Common myeloid progenitor, CD34-positive (primary cell): ENCODE results near the gene PKDCC.

Source experiments
- CTCF ChIA-PET: fragments of 350-600 bp; sonication (Branson Sonifier 250); formaldehyde crosslinking; loops from one replicate; lab custom pipeline; 2021; ENCODE audit warnings: antibody characterized with exemption; lab: Charles Lee
- POLR2A ChIA-PET: fragments of 350-600 bp; sonication (Branson Sonifier 250); formaldehyde crosslinking; loops from one replicate; lab custom pipeline; 2021; ENCODE audit warnings: antibody characterized with exemption; lab: Charles Lee
- DNase-seq, 3 donors: peaks; one replicate each; pipeline versions ENCODE4 v3.0.0 to v3.0.0-alpha.2; 2013
- H3K27ac ChIP-seq, 2 experiments: 1 replicate in 1 of 2; 2 replicates in 1 of 2; pipeline ENCODE4 v1.7.0; 2013; ENCODE audit warnings: inconsistent platforms in 2 of 2, low read length in 2 of 2, mild to moderate bottlenecking in 2 of 2, low read depth in 1 of 2, moderate library complexity in 1 of 2; ENCODE audit not compliant: severe bottlenecking in 2 of 2, insufficient read depth in 1 of 2, poor library complexity in 1 of 2
- H3K27me3 ChIP-seq, 5 experiments: replicated peaks in 2 of 5; 1 replicate in 3 of 5; 2 replicates in 2 of 5; pipeline versions ENCODE4 v1.6.1 to v1.7.0; 2013; ENCODE audit warnings: low read length in 4 of 5, mild to moderate bottlenecking in 2 of 5, moderate library complexity in 2 of 5, inconsistent platforms in 1 of 5; ENCODE audit not compliant: insufficient read depth in 5 of 5, control insufficient read depth in 4 of 5
- H3K36me3 ChIP-seq, 4 experiments: 1 replicate in 2 of 4; 2 replicates in 2 of 4; pipeline versions ENCODE4 v1.6.1 to v1.7.0; 2013; ENCODE audit warnings: low read length in 3 of 4, control low read depth in 1 of 4, mild to moderate bottlenecking in 1 of 4; ENCODE audit not compliant: control insufficient read depth in 4 of 4, insufficient read depth in 4 of 4
- H3K4me1 ChIP-seq, 4 experiments: 1 replicate in 3 of 4; 2 replicates in 1 of 4; pipeline versions ENCODE4 v1.6.1 to v1.7.1; 2013; ENCODE audit warnings: low read length in 3 of 4, mild to moderate bottlenecking in 3 of 4, control low read depth in 1 of 4, inconsistent platforms in 1 of 4, moderate library complexity in 1 of 4; ENCODE audit not compliant: control insufficient read depth in 4 of 4, insufficient read depth in 4 of 4; ENCODE audit errors: control extremely low read depth in 1 of 4
- H3K4me3 ChIP-seq, 7 experiments: 1 replicate in 4 of 7; 2 replicates in 3 of 7; pipeline versions ENCODE4 v1.5.1 to v1.7.0; 2013; ENCODE audit warnings: mild to moderate bottlenecking in 7 of 7, low read length in 6 of 7, moderate library complexity in 6 of 7, inconsistent platforms in 2 of 7, low read depth in 2 of 7, control low read depth in 1 of 7; ENCODE audit not compliant: insufficient read depth in 4 of 7, control insufficient read depth in 1 of 7; ENCODE audit errors: extremely low read depth in 1 of 7
- H3K9me3 ChIP-seq, 5 experiments: 1 replicate in 4 of 5; 2 replicates in 1 of 5; pipeline versions ENCODE4 v1.6.1 to v1.7.1; 2013; ENCODE audit warnings: low read length in 4 of 5, mild to moderate bottlenecking in 2 of 5, inconsistent platforms in 1 of 5, low read depth in 1 of 5, moderate library complexity in 1 of 5; ENCODE audit not compliant: control insufficient read depth in 4 of 5, insufficient read depth in 2 of 5; ENCODE audit errors: control extremely low read depth in 1 of 5
- WGBS: methylation state at CpG from one replicate; pipeline ENCODE4 v1.1.5; 2013; ENCODE audit not compliant: insufficient coverage; 5-methylcytosine and 5-hydroxymethylcytosine counted together

Gene PKDCC

DNA sequence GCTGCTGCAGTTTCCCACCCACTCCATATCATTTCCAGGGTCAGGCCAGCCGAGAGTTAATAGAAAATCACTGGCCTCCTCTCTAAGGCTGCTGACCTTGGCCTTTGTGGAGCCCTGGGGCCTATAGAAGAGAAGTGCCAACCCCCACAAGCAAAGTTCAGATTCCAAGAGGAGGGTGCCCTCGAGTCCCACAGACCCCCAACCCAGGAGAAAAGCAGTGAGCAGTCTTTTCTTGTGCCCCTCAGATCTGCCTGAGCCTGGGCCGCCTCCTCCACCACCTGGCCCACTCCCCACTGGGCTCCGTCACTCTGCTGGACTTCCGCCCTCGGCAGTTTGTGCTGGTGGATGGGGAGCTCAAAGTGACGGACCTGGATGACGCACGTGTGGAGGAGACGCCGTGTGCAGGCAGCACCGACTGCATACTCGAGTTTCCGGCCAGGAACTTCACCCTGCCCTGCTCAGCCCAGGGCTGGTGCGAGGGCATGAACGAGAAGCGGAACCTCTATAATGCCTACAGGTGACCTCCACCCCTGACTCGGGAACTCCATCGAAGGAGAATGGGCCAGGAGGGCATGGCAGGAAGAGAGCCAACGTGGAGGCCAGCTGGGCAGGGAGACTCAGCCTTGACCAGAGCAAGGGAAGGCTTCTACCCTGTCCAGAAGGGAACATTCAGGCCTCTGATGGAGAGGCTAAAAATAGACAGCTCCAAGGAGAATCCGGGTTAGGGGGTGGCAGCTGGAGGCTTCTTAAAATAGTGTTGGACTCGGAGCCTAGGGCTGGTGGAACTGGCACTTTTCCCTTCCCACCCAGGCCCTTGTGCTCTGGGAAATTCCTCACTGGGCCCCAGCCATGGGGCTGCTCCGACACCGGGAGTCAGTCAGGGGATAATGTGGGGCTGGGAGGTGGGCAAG lies 6.2 kb downstream of the PKDCC start:
- DNase-seq = no peak
- H3K9me3 ChIP-seq = no peaks in the 10 kb centered on the region
- ChIA-PET CTCF (interaction anchor here (2.2 kb wide), 1 partner anchor 8 kb away, joined by 7 read pairs; no protein-coding TSS in a partner anchor), POLR2A (no interaction called here)
- H3K4me1 ChIP-seq = no peaks in the 10 kb centered on the region
- peaks cover 0 to 30% (median 13%) of the 10 kb centered on the region in 5 experiments for H3K27me3 ChIP-seq
- H3K27ac ChIP-seq = no peak overlapping the region
- WGBS = 95% methylated on average over 21 of the region's 24 CpGs
- H3K4me3 ChIP-seq = no peak overlapping the region
- no peaks in the 10 kb centered on the region for H3K36me3 ChIP-seq

DNA sequence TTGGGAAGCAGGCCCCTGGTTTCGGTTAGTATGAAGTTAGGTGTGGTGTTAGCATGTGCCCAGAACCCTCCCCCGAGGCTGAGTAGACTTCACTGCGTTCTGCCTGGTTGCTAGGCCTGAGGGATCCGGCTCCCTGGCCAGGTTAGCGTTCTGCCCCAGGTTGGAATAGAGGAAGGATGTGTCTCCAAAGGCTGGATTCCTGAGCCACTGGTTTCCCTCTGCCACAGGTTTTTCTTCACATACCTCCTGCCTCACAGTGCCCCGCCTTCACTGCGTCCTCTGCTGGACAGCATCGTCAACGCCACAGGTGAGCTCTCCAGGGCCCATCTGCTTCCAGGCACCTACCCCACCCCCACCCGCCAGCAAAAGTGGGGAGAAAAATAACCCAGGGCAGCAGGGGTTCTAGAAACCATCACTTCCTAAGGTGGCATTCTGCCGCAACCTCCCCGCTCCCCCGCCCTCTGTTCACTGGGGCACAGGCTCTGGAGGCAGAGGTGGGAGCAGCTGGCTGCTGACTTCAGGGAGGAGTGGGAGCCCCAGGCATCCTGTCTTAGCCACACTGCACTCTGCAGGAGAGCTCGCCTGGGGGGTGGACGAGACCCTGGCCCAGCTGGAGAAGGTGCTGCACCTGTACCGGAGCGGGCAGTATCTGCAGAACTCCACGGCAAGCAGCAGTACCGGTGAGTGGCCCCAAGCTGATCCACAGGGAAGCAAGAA lies 7.1 kb downstream of the PKDCC start:
- ChIA-PET CTCF (interaction anchor here (0.6 kb wide), 1 partner anchor 1811 kb away, joined by 3 read pairs; no protein-coding TSS in a partner anchor), POLR2A (no interaction called here)
- Histone ChIP-seq H3K4me1 (peaks cover 0 to 1% (median under 1%) of the 10 kb centered on the region in 4 experiments), H3K9me3 (no peaks in the 10 kb centered on the region), H3K4me3 (no peak overlapping the region), H3K27me3 (peaks cover 0 to 22% (median 6%) of the 10 kb centered on the region in 5 experiments), H3K36me3 (no peaks in the 10 kb centered on the region), H3K27ac (no peak overlapping the region)
- over 99% methylated on average over 17 of the region's 19 CpGs for WGBS
- no peak for DNase-seq

DNA sequence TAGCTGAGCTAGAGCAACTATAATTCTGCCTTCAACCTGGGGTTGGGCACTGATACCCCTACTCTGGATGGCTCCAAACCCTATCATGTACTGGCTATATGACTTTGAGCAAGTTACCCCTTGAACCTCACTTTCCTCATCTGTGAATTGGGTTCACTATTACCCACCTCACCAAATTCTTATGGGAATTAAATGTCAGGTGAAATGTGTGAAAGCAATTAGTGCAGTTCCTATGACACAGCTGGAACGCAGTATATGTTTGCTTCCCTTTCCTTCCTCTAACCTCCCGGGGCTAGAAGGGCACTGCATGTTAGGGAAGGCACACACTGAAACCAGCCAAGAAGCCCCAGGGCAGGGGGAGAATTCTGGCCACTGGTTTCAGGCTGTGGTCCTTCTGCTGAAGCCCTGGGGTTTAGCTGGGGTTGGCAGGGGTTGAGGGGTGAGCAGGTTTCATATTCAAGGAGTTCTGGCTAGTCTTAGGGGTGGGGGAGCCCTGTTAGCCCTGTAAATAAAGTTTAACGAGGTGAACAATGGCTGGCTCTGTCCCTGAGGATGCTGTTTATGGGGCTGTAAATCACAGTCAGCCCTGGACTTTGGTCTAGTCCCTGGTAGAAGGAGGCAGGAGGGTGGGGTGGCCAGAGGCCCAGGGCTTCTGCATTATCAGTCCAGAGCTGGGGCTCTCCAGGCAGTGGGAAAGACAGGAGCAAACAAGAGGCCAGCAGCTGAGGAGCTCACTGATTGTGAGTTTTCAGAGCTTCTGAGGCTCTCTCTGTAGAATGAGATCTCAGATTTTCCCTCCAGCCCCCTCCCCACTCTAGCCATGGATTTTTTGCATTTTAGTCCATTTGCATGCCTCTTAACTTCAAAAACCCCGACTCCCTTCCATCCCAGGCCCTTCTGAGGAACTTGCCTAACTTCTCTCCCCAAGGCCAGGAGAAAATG lies 8.0 kb downstream of the PKDCC start:
- DNase-seq = no peak
- H3K4me3 ChIP-seq = peak overlapping the region in 1 of 7 experiments; percentile 8
- POLR2A ChIA-PET = no interaction called here
- no peaks in the 10 kb centered on the region for H3K9me3 ChIP-seq
- WGBS = 93% methylated on average over 2 of the region's 4 CpGs
- peaks cover 0 to 12% (median 3%) of the 10 kb centered on the region in 5 experiments for H3K27me3 ChIP-seq
- no peaks in the 10 kb centered on the region for H3K36me3 ChIP-seq
- H3K27ac ChIP-seq = no peak overlapping the region
- CTCF ChIA-PET = interaction anchor here (0.6 kb wide), 1 partner anchor 1812 kb away, joined by 3 read pairs; no protein-coding TSS in a partner anchor
- peaks cover 0 to 11% (median 8%) of the 10 kb centered on the region in 4 experiments for H3K4me1 ChIP-seq

DNA sequence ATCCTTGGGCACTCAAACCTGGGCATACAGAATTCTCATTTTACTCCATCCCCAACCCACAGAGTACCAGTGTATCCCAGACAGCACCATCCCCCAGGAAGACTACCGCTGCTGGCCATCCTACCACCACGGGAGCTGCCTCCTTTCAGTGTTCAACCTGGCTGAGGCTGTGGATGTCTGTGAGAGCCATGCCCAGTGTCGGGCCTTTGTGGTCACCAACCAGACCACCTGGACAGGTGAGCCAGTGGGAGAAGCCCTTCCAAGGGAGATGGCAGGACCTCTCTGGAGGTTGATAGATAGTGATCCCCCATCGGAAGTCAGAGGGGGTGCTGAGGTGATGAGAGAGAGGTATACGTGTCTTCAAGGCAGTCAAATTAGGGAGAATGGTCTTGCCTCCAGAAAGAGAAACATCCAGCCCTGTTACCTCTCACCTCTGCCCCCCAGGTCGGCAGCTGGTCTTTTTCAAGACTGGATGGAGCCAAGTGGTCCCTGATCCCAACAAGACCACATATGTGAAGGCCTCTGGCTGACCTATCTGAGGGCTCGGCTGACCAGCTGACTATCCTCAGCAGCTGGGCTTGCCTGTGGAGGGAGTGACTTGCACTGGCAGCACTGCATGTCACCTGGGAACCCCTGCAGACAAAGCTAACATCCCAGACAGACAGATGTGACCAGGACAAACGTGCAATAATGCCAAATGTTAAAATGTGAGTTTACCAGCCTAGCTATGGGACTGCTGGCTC lies 9.5 kb downstream of the PKDCC start:
- Histone ChIP-seq H3K4me3 (no peak overlapping the region), H3K36me3 (no peaks in the 10 kb centered on the region), H3K9me3 (no peaks in the 10 kb centered on the region), H3K4me1 (peaks cover 0 to 14% (median 8%) of the 10 kb centered on the region in 4 experiments), H3K27ac (no peak overlapping the region), H3K27me3 (peaks cover 0 to 2% (median 0%) of the 10 kb centered on the region in 5 experiments)
- 97% methylated on average over 8 of the region's 8 CpGs for WGBS
- CTCF ChIA-PET = interaction anchor here (0.8 to 1.2 kb wide), 2 partner anchors 28 to 198 kb away, joined by 3 read pairs; no protein-coding TSS in a partner anchor
- POLR2A ChIA-PET = interaction anchor here (0.6 kb wide), 1 partner anchor 197 kb away, joined by 3 read pairs; no protein-coding TSS in a partner anchor
- no peak for DNase-seq

DNA sequence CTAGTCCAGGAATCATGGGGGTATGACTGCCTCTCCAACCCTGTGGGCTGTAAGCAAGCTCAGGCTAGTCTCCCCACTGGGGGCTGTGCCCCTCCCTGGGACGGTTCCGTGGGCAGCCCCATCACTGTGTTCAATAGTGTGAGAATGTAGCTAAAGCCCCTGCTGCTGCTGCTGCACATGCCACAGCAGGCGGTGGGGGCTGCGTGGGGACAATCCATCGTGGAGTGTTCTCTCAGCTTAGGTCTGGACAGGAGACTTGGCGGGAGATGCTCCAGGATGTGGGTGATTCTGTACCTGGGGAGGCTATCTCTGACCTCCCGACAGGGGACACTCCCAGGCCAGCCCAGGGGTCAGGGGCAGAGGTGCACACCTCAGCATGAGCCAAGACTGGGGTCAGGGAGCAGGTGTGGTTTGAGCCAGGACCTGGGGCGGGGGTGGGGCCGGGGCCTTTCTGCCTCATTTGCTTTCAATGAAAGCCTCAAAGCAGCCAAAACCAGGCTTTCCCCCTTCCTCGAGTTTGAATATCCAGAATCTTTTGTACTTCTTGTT lies 10.2 kb downstream of the PKDCC start:
- no peak for DNase-seq
- Histone ChIP-seq H3K4me1 (peaks cover 0 to 14% (median 8%) of the 10 kb centered on the region in 4 experiments), H3K27ac (no peak overlapping the region), H3K27me3 (peaks cover 0 to 2% (median 0%) of the 10 kb centered on the region in 5 experiments), H3K4me3 (no peak overlapping the region), H3K9me3 (no peaks in the 10 kb centered on the region), H3K36me3 (no peaks in the 10 kb centered on the region)
- ChIA-PET CTCF (interaction anchor here (0.8 to 1.2 kb wide), 2 partner anchors 28 to 198 kb away, joined by 3 read pairs; no protein-coding TSS in a partner anchor), POLR2A (interaction anchor here (1.1 kb wide), 1 partner anchor 64 kb away, joined by 3 read pairs; no protein-coding TSS in a partner anchor)
- WGBS = 97% methylated on average over 9 of the region's 10 CpGs
